Fibroblast of villous mesenchyme (primary cell): ENCODE data around the gene ZNF699. TPM values are rescaled to one million over a fixed set of nuclear protein-coding genes. Genes with fewer than 3 reads are reported as not detected.

Experiments used
- DNase-seq: peaks from one replicate; pipeline ENCODE4 v3.0.0-alpha.2; 2010; ENCODE audit warnings: low read depth
- H3K4me3 ChIP-seq: 2 replicates; pipeline ENCODE4 v1.5.1; 2011; ENCODE audit warnings: low read depth, mild to moderate bottlenecking, low read length
- total RNA-seq: library from RNA; depleted of rRNA; stranded (reverse); fragments of >200 nt; gene quantifications from 2 replicates; pipeline ENCODE4 v1.2.3, GENCODE V29; 2012
- TF ChIP-seq, protein P1 (sequence below): IDR thresholded peaks from 2 replicates; pipeline ENCODE4 v1.5.1; 2012; ENCODE audit warnings: low read depth, mild to moderate bottlenecking, low read length; ENCODE audit not compliant: insufficient read depth

Gene ZNF699
- 11.7 and 14.8 TPM in 2 replicates for total RNA-seq

DNA sequence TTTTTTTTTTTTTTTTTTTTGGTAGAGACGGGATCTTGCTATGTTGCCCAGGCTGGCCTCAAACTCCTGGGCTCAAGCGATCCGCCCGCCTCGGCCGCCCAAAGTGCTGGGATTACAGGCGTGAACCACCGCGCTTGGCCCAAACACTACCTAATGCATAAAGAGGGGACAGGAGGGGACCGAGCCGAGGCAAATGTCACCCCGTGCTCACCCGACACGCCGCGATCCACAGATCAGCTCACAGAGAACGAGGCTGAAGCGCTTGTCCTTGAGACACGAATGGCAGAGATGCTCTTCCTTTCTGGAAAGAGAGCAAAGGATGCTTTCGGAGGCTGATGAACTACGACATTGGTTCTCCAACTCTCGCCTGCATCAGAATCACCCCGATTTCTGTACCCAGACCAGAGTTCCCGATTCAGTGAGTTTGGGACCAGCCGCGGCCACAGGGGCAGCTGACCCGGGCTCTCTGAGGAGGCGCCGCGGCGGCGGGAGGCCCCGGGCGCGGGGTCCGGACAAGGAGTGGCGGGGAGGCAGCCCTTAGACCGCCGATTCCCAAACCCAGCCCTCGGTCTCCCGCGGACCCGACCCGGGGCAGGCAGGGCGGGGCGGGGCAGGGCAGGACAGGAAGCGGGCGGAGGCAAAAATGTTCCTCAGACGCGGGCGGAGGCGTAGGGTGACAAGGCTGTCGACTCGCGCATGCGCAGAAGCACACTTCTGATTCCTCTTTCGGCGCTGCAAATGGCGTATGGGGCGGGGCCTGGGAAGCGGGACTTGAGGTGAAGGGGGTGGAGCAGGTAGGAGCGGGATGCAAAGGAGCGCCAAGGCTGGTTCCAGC, at the start of gene ZNF699:
Gene ZNF699 (minus strand): TSS at position 700 of the 835 bp plus-strand sequence. CDS start 4,719 bp downstream, outside the sequence.
- peak; percentile 98 for DNase-seq
- H3K4me3 ChIP-seq, result peak within 1 kb of the TSS; percentile 92
- TF ChIP-seq, protein P1, sequence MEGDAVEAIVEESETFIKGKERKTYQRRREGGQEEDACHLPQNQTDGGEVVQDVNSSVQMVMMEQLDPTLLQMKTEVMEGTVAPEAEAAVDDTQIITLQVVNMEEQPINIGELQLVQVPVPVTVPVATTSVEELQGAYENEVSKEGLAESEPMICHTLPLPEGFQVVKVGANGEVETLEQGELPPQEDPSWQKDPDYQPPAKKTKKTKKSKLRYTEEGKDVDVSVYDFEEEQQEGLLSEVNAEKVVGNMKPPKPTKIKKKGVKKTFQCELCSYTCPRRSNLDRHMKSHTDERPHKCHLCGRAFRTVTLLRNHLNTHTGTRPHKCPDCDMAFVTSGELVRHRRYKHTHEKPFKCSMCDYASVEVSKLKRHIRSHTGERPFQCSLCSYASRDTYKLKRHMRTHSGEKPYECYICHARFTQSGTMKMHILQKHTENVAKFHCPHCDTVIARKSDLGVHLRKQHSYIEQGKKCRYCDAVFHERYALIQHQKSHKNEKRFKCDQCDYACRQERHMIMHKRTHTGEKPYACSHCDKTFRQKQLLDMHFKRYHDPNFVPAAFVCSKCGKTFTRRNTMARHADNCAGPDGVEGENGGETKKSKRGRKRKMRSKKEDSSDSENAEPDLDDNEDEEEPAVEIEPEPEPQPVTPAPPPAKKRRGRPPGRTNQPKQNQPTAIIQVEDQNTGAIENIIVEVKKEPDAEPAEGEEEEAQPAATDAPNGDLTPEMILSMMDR, result no peak

DNA sequence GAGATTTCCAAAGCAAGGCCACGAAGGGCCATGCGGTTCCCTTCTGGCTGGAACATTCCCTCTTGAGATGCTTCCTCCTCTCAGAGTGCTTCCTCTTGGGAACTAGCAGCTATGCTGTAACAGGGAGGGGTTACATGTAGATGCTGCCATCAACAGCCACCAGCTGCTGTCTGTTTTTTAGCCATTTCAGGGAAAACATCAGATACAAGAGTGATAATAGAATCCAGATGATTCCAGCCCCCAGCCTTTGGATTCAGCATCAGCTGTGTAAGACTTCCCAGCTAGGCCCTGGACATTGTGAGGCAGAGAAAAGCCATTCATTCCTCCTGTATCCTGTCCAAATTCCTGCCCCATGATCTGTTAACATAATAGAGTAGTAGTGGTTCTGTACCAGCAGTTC, 45.0 kb upstream of the ZNF699 start:
- no peak overlapping the region for H3K4me3 ChIP-seq
- TF ChIP-seq, protein P1, result no peak
- no peak for DNase-seq

DNA sequence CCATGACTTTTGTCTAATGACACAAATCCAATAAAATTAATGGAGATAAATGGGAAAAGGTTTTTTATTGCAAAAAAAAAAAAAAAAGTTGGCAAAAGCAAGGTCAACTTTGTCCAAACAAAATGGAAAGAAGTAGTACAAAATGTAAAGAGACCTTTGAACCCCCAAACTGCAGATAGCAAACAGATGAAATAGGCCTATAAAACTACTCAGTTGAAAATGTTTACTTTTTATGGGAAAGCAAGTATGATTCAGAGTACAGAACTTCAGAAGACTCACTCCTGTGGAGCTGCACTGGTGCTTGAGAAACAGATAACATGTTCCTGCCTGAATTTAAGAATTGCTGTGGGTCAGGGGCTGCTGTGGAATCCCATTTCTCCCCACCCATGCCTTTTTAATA, 43.4 kb upstream of the ZNF699 start:
- DNase-seq, result no peak
- H3K4me3 ChIP-seq, result no peak overlapping the region
- TF ChIP-seq, protein P1, result no peak

GRCh38 chr19:9352505-9352904, 42.9 kb upstream of the ZNF699 start:
- TF ChIP-seq, protein P1, result no peak
- H3K4me3 ChIP-seq, result no peak overlapping the region
- DNase-seq, result no peak

- no peak for DNase-seq
- TF ChIP-seq, protein P1, result no peak
- H3K4me3 ChIP-seq, result no peak overlapping the region
Measured at GRCh38 chr19:9348671-9349070, 39.0 kb upstream of the ZNF699 start.

DNA sequence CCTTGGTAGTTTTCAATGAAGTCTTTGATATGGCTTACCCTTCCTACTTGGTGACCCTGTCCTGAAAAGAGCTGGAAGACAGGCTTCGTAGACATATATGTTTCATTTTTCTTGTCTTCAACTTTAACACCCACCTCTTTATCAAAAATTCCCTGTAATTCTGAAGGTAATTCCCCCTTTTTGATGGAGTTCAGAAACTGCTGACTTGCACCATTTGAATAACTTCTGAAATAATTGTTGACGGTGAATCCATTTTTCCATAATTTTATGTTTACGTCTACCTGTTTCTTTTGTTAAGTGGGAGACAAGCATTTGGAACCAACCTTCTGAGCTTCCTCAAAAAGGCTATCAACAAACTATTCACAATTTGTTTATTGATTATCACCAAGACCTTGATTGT, 38.6 kb upstream of the ZNF699 start:
- no peak overlapping the region for H3K4me3 ChIP-seq
- TF ChIP-seq, protein P1, result no peak
- DNase-seq, result no peak
